B cell (primary cell): ENCODE measurements around the gene SLC26A8. TPM values are rescaled to one million over a fixed set of nuclear protein-coding genes. Genes with fewer than 3 reads are reported as not detected.

Experiments
- ATAC-seq: fragments of 200-7000 bp; cut with Tn5 transposase; one replicate; pipeline ENCODE4 v1.10.0; 2021; ENCODE audit warnings: low read depth, mild to moderate bottlenecking, moderate number of reproducible peaks, moderate library complexity
- CTCF ChIA-PET: fragments of 350-600 bp; sonication (Branson Sonifier 250); formaldehyde crosslinking; loops from one replicate; lab custom pipeline; 2021; ENCODE audit warnings: antibody characterized with exemption, inconsistent platforms; lab: Charles Lee
- POLR2A ChIA-PET: fragments of 350-600 bp; sonication (Branson Sonifier 250); formaldehyde crosslinking; loops from one replicate; lab custom pipeline; 2021; ENCODE audit warnings: antibody characterized with exemption; lab: Charles Lee
- DNase-seq: peaks from one replicate; pipeline ENCODE4 v3.0.0; 2013
- H2AFZ ChIP-seq: 2 replicates; pipeline ENCODE4 v1.6.1; 2012; ENCODE audit warnings: mild to moderate bottlenecking, low read depth, low read length; ENCODE audit not compliant: insufficient read depth, poor library complexity, severe bottlenecking
- H3K27ac ChIP-seq, 2 donors: 1 replicate in 1 of 2; 2 replicates in 1 of 2; pipeline ENCODE4 v1.5.1; 2012 to 2013; ENCODE audit warnings: low read length in 2 of 2, mild to moderate bottlenecking in 2 of 2, moderate library complexity in 1 of 2
- H3K27me3 ChIP-seq, 4 experiments: fragments of 200-600 bp in 1 of 4; sonication (generic) in 1 of 4; replicated peaks in 1 of 4; 1 replicate in 2 of 4; 2 replicates in 2 of 4; pipeline versions ENCODE4 v1.6.1 to v1.7.0; 2013 to 2016; ENCODE audit warnings: low read length in 3 of 4, mild to moderate bottlenecking in 2 of 4, mixed read lengths in 1 of 4, moderate library complexity in 1 of 4; ENCODE audit not compliant: insufficient read depth in 4 of 4, control insufficient read depth in 3 of 4; ENCODE audit errors: control extremely low read depth in 1 of 4
- H3K36me3 ChIP-seq, 2 experiments: replicated peaks in 1 of 2; 1 replicate in 1 of 2; 2 replicates in 1 of 2; pipeline versions ENCODE4 v1.6.1 to v1.7.1; 2013; ENCODE audit warnings: low read length in 1 of 2; ENCODE audit not compliant: insufficient read depth in 2 of 2, control insufficient read depth in 1 of 2; ENCODE audit errors: control extremely low read depth in 1 of 2, extremely low read depth in 1 of 2
- H3K4me1 ChIP-seq, 2 donors: fragments of 200-600 bp in 1 of 2; sonication (generic) in 1 of 2; 1 replicate in 1 of 2; 2 replicates in 1 of 2; pipeline versions ENCODE4 v1.5.1 to v1.6.1; 2013 to 2017; ENCODE audit warnings: low read length in 2 of 2; ENCODE audit not compliant: control insufficient read depth in 2 of 2, insufficient read depth in 2 of 2
- H3K4me2 ChIP-seq: replicated peaks from 2 replicates; pipeline ENCODE3; 2012; ENCODE audit warnings: mild to moderate bottlenecking, low read depth, low read length; ENCODE audit not compliant: poor library complexity, severe bottlenecking
- H3K4me3 ChIP-seq, 5 experiments: fragments of 200-600 bp in 1 of 5; sonication (generic) in 1 of 5; 1 replicate in 3 of 5; 2 replicates in 2 of 5; pipeline versions ENCODE4 v1.5.1 to v1.7.0; 2011 to 2016; ENCODE audit warnings: low read length in 4 of 5, mild to moderate bottlenecking in 4 of 5, low read depth in 2 of 5, control low read depth in 1 of 5, moderate library complexity in 1 of 5; ENCODE audit not compliant: insufficient read depth in 1 of 5; ENCODE audit errors: control extremely low read depth in 1 of 5, extremely low read depth in 1 of 5
- H3K79me2 ChIP-seq: fragments of 200-600 bp; sonication (generic); one replicate; pipeline ENCODE4 v1.6.0; 2016; ENCODE audit warnings: low read length; ENCODE audit not compliant: control insufficient read depth, insufficient read depth
- H3K9ac ChIP-seq: fragments of 200-600 bp; sonication (generic); 2 replicates; pipeline ENCODE4 v1.6.1; 2017; ENCODE audit warnings: mild to moderate bottlenecking, low read length, moderate library complexity
- H3K9me3 ChIP-seq, 3 donors: one replicate each; pipeline versions ENCODE4 v1.6.1 to v1.7.1; 2013; ENCODE audit warnings: low read length in 2 of 3; ENCODE audit not compliant: control insufficient read depth in 2 of 3, insufficient read depth in 1 of 3; ENCODE audit errors: control extremely low read depth in 1 of 3
- H4K20me1 ChIP-seq: 2 replicates; pipeline ENCODE4 v1.6.0; 2012; ENCODE audit warnings: mild to moderate bottlenecking, low read length; ENCODE audit not compliant: insufficient read depth, control insufficient read depth, poor library complexity, severe bottlenecking
- H3K27ac Mint-ChIP-seq: one replicate; pipeline ENCODE4 v1.8.0; 2021; ENCODE audit warnings: mixed read lengths
- H3K27me3 Mint-ChIP-seq: one replicate; pipeline ENCODE4 v1.8.0; 2021; ENCODE audit warnings: mixed read lengths
- H3K4me1 Mint-ChIP-seq: one replicate; pipeline ENCODE4 v1.8.0; 2021; ENCODE audit warnings: mixed read lengths
- H3K4me3 Mint-ChIP-seq: one replicate; pipeline ENCODE4 v1.8.0; 2021; ENCODE audit warnings: mixed read lengths
- H3K9me3 Mint-ChIP-seq: one replicate; pipeline ENCODE4 v1.8.0; 2022; ENCODE audit warnings: mixed read lengths; ENCODE audit not compliant: insufficient read depth
- EZH2 ChIP-seq: IDR thresholded peaks from 2 replicates; pipeline ENCODE4 v1.6.1; 2012; ENCODE audit warnings: borderline replicate concordance, low read depth, mild to moderate bottlenecking, moderate library complexity, low read length; ENCODE audit not compliant: insufficient read depth, poor library complexity, severe bottlenecking
- WGBS: methylation state at CpG from one replicate; pipeline ENCODE4 v1.1.5; 2013; ENCODE audit warnings: missing lambda C conversion rate; ENCODE audit not compliant: insufficient coverage; 5-methylcytosine and 5-hydroxymethylcytosine counted together
- intact Hi-C: fragments of 100-400 bp; cut with micrococcal nuclease; formaldehyde crosslinking; loops from one replicate; pipeline ENCODE4 v1.10.0; 2022
- polyA plus RNA-seq: library from polyadenylated mRNA; depleted of rRNA; stranded (reverse); fragments of >200 nt; gene quantifications from 2 replicates; pipeline ENCODE4 v1.2.3, GENCODE V29; 2012
- total RNA-seq, 2 donors: library from RNA; stranded (reverse); fragments of 120-200 nt in 1 of 2; gene quantifications; 1 replicate in 1 of 2; 2 replicates in 1 of 2; pipeline versions ENCODE4 v1.2.3 to v1.2.4, GENCODE V29; 2013 to 2022
- TF ChIP-seq, protein P1 (sequence below): fragments of 200-600 bp; IDR thresholded peaks from one replicate; pipeline ENCODE4 v1.8.0; 2022; ENCODE audit warnings: antibody characterized with exemption, mild to moderate bottlenecking

SLC26A8 gene
- total and polyA plus RNA-seq, 2 donors (not counting 1 experiment from before 2014, with no cell fraction given): 0.01 TPM; not detected in 1

DNA sequence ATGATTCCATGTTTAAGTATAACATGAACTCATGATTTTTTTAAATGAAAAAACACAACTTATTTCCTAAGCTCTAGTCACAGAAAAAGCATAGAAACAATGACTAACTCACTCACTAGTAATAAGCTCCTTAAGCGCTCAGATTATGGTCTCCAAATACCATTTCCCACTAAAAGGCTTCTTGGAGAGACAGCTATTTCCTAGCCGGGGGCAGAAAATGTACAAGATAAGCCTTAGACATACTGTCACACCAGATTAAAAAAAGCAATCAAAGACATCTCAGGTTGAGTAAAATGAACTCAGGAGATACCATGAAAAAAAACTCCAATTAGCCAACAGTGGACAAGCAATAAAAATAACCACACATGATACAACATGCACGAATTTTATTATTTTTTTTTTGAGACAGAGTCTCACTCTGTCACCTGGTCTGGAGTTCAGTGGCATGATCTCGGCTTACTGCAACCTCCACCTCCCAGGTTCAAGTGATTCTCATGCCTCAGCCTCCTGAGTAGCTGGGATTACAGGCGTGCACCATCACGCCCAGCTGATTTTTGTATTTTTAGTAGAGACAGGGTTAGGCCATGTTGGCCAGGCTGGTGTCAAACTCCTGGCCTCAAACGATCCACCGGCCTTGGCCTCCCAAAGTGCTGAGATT lies 118.5 kb downstream of the SLC26A8 start:
- peaks cover 1% of the 10 kb centered on the region for H3K4me1 Mint-ChIP-seq
- intact Hi-C loops: no loop called here
- ATAC-seq (no peak), DNase-seq (no peak)
- ChIA-PET CTCF (interaction anchor here (0.5 kb wide), 1 partner anchor 355 kb away, joined by 3 read pairs; no protein-coding TSS in a partner anchor), POLR2A (no interaction called here)
- Histone ChIP-seq H3K9me3 (peaks cover 1 to 26% (median 23%) of the 10 kb centered on the region in 3 donors), H3K4me1 (no peaks in the 10 kb centered on the region), H3K4me2 (no peak overlapping the region), H2AFZ (no peak overlapping the region), H3K27me3 (no peaks in the 10 kb centered on the region), H4K20me1 (no peaks in the 10 kb centered on the region), H3K36me3 (peaks cover 7 to 22% of the 10 kb centered on the region in 2 experiments), H3K9ac (no peak overlapping the region), H3K27ac (no peak overlapping the region), H3K4me3 (no peak overlapping the region), H3K79me2 (peaks cover 61% of the 10 kb centered on the region)
- TF ChIP-seq, protein P1, sequence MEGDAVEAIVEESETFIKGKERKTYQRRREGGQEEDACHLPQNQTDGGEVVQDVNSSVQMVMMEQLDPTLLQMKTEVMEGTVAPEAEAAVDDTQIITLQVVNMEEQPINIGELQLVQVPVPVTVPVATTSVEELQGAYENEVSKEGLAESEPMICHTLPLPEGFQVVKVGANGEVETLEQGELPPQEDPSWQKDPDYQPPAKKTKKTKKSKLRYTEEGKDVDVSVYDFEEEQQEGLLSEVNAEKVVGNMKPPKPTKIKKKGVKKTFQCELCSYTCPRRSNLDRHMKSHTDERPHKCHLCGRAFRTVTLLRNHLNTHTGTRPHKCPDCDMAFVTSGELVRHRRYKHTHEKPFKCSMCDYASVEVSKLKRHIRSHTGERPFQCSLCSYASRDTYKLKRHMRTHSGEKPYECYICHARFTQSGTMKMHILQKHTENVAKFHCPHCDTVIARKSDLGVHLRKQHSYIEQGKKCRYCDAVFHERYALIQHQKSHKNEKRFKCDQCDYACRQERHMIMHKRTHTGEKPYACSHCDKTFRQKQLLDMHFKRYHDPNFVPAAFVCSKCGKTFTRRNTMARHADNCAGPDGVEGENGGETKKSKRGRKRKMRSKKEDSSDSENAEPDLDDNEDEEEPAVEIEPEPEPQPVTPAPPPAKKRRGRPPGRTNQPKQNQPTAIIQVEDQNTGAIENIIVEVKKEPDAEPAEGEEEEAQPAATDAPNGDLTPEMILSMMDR: no peak
- no peak for TF ChIP-seq EZH2
- 83% methylated on average over 3 of the region's 8 CpGs for WGBS
- H3K4me3 Mint-ChIP-seq: no peak overlapping the region
- no peak overlapping the region for H3K27ac Mint-ChIP-seq
- H3K9me3 Mint-ChIP-seq: peaks cover 7% of the 10 kb centered on the region
- H3K27me3 Mint-ChIP-seq: no peaks in the 10 kb centered on the region

DNA sequence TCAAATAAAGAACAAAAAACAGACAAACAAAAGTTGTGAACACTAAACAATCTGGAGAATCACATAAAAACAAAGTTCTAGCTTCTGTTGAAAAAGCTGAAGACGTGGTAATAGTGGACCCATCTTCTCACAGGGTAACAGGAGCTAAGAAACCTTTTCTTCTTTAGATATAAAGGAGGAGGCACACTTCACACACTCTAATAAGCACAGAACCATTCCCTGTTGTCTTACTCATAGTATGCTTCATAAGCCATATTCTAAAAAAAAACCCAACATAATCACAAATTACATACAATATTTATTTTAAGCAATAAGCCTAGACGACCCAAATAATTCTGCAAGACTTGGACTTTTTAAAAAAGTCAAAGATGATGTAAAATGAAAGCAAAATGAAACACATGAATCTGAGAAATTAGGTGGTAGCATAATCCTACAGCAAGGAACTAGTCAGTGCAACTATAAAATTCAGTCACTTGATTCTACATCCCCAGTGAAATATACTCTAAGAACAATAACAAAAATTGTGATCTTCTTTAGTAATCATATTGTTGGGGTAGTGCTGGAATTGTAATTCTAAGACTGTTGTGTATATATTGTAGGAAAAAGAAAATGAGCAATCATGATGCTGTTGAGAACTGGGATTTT lies 119.2 kb downstream of the SLC26A8 start:
- H3K79me2 ChIP-seq: peaks cover 64% of the 10 kb centered on the region
- CTCF ChIA-PET: interaction anchor here (0.5 kb wide), 1 partner anchor 354 kb away, joined by 3 read pairs; no protein-coding TSS in a partner anchor
- no CpG with 5 or more reads among the region's 2 CpGs for WGBS

More for the DNA sequence above, 119.2 kb downstream of the SLC26A8 start:
- Mint-ChIP-seq H3K4me1 (peaks cover 1% of the 10 kb centered on the region), H3K4me3 (no peak overlapping the region), H3K27ac (no peak overlapping the region), H3K9me3 (peaks cover 6% of the 10 kb centered on the region), H3K27me3 (no peaks in the 10 kb centered on the region)
- POLR2A ChIA-PET: interaction anchor here (0.5 kb wide), 1 partner anchor 1059 kb away, joined by 6 read pairs; no protein-coding TSS in a partner anchor
- TF ChIP-seq, protein P1: no peak
- no peak for TF ChIP-seq EZH2
- no peak overlapping the region for H3K9ac ChIP-seq
- H2AFZ ChIP-seq: no peak overlapping the region
- peaks cover 6 to 17% of the 10 kb centered on the region in 2 experiments for H3K36me3 ChIP-seq
- peaks cover 0 to 23% (median 19%) of the 10 kb centered on the region in 3 donors for H3K9me3 ChIP-seq
- H3K4me2 ChIP-seq: no peak overlapping the region
- no peaks in the 10 kb centered on the region for H4K20me1 ChIP-seq
- H3K4me3 ChIP-seq: no peak overlapping the region
- H3K27ac ChIP-seq: no peak overlapping the region
- intact Hi-C loops: no loop called here
- no peaks in the 10 kb centered on the region for H3K27me3 ChIP-seq
- DNase-seq (no peak), ATAC-seq (no peak)
- no peaks in the 10 kb centered on the region for H3K4me1 ChIP-seq
